Astrocyte (in vitro differentiated cells and primary cell): ENCODE measurements around the gene ZDHHC16.

Source experiments
- EZH2 ChIP-seq: IDR thresholded peaks from 2 replicates; pipeline ENCODE4 v1.6.1; 2012; ENCODE audit warnings: mild to moderate bottlenecking, low read length, inconsistent platforms; ENCODE audit not compliant: insufficient read depth
- TF ChIP-seq, protein P1 (sequence below): IDR thresholded peaks from 2 replicates; pipeline ENCODE4 v1.5.1; 2011; ENCODE audit warnings: low read depth, mild to moderate bottlenecking, inconsistent platforms, low read length, moderate library complexity; ENCODE audit not compliant: insufficient read depth

DNA sequence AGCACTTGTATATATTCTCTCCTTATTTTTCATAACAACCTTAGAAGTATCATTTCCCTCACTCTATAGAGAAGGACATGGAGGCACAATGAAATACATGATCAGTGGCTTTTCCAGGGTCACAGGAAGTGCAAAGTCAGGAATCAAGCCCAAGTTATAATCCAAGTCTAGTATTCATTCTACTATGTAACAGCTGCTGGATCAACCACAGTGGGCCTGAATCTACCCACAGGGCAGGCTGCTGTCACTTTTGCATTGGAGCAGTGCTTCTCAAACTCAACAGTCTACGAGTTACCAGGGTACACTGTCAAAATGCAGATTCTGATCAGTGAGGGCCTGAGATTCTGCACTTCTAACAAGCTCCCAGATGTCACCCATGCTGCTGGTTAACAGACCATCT lies 18.3 kb downstream of the ZDHHC16 start:
- TF ChIP-seq, protein P1, sequence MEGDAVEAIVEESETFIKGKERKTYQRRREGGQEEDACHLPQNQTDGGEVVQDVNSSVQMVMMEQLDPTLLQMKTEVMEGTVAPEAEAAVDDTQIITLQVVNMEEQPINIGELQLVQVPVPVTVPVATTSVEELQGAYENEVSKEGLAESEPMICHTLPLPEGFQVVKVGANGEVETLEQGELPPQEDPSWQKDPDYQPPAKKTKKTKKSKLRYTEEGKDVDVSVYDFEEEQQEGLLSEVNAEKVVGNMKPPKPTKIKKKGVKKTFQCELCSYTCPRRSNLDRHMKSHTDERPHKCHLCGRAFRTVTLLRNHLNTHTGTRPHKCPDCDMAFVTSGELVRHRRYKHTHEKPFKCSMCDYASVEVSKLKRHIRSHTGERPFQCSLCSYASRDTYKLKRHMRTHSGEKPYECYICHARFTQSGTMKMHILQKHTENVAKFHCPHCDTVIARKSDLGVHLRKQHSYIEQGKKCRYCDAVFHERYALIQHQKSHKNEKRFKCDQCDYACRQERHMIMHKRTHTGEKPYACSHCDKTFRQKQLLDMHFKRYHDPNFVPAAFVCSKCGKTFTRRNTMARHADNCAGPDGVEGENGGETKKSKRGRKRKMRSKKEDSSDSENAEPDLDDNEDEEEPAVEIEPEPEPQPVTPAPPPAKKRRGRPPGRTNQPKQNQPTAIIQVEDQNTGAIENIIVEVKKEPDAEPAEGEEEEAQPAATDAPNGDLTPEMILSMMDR = no peak
- no peak for TF ChIP-seq EZH2
